HG03175 (cell line): ENCODE measurements around the gene DLGAP1.
"Not testable (repeated sequence)": the region's sequence is repeated elsewhere in the genome, so short reads cannot be mapped to it uniquely, and the experiment has no call there.

Experiments used
- ATAC-seq: cut with Tn5 transposase; IDR thresholded peaks from one replicate; pipeline ENCODE4 v1.9.1; 2021; ENCODE audit warnings: mild to moderate bottlenecking, moderate library complexity; ENCODE audit not compliant: unreplicated experiment

DLGAP1 gene

DNA sequence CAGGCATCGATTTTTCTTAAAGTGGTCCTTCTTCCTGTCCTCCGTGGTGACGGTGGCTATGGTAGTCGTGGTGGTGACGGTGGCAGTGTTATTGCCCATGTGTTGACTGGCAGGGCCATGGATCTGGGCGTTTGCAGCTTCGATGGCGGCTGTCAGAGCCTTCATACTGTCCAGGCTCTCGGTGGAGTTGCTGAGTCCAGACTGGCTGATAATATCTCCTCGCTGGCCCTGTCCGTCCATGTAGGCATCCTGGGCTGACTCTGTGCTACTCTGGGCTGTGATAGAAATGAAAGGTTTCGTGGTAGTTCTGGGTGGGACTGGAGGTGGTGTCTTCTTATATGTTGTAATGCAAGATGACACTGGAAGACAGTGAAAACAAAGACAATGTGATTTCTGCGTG is 873.2 kb downstream of the DLGAP1 start:
- no peak for ATAC-seq

- ATAC-seq = not testable (repeated sequence)
Measured at GRCh38 chr18:3580523-3581025, 874.5 kb downstream of the DLGAP1 start.

DNA sequence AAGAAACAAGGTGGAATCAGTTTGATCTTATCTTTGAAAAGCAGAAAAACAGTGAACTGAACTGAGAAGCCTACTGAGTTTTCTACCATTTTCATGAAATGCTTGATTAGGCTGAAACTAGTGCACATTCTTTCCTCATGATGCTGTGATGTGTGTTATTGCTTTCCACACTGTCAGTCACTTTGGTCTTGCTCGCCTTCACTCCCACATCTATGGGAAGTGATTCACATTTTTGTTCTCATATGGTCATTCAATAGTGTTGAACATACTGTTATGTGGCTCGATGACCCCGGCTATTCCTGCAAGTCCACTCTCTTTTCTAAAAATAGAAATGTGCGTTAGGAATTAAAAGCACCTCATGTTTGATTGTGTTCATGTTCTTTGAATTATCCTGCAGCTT is 875.4 kb downstream of the DLGAP1 start:
- ATAC-seq = no peak

DNA sequence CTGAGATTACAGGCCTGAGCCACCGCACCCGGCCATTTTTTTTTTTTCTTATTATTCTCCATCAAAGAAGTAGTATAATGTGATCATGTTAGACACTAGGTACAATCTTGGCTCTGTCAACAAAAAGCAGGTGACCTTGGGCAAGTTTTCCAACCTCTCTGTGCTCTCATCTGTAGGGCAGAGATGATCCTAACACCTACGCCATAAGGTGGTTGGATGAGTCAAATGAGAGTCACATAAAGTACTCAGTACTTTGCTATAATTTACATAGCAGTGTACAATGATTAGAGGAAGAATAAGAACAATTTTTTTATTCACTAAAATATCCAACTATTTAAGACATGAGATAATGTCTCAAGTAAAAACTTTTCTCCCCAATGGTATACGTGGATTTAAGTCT is 876.5 kb downstream of the DLGAP1 start:
- no peak for ATAC-seq

DNA sequence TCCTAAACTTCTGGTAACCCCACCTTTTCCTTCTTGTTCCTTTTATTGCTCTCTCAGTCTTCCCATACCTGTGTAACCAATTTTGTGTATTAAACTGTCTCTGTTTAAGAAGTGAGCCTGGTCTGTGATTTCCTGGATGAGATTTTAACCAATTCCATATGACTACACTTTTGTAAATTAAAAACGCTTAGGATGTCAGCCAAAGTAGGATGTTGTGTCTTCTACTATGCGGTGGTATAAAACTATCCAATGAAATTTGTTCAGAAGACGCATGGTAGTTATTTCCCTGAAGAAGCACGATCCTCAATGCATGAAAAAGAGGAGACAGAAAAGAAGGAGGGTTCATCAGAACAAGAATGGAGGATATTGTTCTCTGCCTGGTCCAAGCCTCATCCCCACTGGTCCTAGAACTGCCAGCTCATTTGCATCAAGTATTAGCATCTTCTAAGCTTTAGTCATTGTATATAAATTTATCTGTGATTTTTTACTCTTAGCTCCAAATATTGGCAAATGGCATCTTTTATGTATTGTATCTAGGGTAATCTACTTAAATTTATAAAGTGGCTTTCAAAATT is 877.7 kb downstream of the DLGAP1 start:
- no peak for ATAC-seq

DNA sequence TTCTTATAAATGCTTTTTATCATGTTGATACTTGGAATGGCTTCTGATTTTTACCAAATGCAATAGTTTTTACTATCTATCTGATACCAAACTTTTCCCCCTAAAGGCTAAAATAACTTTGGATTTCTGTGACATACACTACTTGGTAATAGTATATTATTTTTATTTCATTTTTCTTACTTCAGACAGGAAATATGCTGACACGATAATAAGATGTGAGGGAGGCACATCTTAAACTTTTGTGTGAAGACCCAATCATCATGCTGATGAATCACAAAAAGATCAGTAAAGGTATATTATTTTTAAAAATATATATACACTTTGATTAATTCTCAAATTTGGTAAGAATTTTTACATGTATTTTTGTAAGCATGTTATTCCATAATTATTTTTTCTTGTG is 882.3 kb downstream of the DLGAP1 start:
- ATAC-seq = no peak

GRCh38 chr18:3566851-3567250 is 888.3 kb downstream of the DLGAP1 start:
- ATAC-seq = no peak

DNA sequence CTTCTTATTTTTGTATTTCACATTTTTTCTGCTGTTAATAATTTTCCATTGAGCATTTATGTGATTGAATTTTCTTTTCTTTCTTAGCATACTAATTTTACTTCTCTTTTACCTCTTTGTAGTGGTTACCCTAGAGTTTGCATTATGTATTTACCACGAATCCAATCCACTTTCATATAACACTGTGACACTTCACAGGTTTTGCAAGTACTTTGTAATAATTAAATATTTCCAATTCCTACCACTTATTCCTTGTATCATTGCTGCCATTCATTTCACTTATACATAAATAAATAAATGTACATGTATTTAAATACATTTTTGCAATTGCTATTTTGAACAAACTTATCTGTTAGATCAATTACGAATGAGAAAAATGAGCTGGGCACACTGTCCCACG is 894.4 kb downstream of the DLGAP1 start:
- no peak for ATAC-seq

DNA sequence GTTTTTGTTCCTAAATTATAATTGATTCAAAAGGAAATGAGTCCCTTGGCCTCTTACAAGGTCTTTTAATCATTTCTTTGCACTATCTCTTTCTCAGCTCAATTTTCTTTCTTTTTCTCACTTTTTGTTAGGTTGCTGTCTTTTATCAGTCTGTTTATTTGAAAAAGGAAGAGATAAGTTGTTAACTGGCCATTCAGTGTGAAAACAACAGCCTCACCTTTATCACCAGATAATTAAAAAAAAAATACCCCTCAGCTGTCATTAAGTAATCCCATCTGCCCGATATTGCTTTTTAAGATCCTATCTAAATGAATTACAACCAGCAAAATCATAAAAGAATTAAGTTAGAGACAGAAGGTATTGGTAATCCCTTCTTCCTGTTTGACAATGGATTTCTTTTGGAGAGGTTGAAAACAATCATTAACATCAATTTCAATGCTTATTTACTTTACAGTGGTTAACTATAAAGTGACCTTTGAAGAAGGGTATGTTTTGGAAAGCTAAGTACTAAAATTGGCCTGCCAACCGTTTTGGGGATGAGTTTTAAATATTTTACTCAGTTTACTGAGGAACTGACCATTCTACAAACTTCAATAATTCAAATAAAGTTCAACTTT is 900.2 kb downstream of the DLGAP1 start:
- ATAC-seq = no peak

DNA sequence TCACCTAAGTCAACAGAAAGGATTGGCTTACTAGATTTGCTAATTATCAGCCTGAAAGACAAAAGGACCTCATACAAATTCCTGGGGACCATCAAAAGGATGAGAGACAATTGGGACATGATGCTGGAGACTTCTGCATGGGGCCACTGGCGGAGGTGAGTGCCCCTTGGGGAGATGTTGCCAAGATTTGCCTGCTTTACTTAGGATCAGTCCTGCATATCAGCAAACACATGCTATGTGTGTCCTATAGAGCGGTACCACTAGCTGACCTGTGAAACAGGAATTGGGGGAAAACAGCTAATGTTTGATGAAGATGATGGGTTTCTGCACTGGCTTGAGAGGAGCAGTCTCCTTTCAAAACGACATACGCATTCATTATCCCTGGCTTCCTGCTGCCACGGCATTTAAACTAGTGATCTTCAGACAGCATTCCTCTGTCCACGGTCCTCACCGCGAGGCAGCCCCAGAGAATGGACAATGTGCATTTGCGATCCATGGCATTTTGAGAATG is 901.0 kb downstream of the DLGAP1 start:
- no peak for ATAC-seq

- no peak for ATAC-seq
Measured at GRCh38 chr18:3552305-3552704, 902.8 kb downstream of the DLGAP1 start.

DNA sequence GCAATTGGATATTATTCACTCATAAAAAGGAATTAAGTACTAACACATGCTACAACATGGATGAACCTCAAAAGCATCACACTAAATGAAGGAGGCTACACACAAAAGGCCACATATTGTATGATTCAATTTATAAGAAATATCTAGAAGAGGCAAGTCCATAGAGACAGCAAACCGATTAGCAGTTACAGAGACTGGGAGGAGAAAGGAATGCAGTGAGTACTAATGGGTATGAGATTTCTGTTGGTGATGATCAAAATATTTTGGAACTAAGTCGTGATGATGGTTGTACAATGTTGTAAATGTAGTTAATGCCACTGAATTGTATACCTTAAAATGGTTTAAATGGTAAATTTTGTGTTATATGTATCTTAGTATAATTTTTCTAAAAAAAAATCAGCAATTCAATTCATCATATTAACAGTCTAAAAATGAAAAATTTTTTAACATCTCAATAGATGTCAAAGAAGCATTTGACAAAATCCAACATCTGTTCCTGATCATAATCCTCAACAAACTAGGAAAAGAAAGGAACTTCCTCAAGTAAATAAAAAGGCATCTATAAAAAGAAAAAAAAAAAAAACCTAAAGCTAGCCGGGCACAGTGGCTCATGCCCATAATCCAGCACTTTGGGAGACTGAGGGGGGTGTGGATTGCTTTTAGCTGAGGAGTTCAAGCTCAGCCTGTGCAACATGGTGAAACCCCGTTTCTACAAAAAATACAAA is 907.1 kb downstream of the DLGAP1 start:
- no peak for ATAC-seq

GRCh38 chr18:3546106-3546505 is 909.0 kb downstream of the DLGAP1 start:
- ATAC-seq = no peak

GRCh38 chr18:3544537-3544936 is 910.6 kb downstream of the DLGAP1 start:
- no peak for ATAC-seq

- ATAC-seq = peak; percentile 73
Measured at GRCh38 chr18:3541549-3542386, 913.3 kb downstream of the DLGAP1 start.

DNA sequence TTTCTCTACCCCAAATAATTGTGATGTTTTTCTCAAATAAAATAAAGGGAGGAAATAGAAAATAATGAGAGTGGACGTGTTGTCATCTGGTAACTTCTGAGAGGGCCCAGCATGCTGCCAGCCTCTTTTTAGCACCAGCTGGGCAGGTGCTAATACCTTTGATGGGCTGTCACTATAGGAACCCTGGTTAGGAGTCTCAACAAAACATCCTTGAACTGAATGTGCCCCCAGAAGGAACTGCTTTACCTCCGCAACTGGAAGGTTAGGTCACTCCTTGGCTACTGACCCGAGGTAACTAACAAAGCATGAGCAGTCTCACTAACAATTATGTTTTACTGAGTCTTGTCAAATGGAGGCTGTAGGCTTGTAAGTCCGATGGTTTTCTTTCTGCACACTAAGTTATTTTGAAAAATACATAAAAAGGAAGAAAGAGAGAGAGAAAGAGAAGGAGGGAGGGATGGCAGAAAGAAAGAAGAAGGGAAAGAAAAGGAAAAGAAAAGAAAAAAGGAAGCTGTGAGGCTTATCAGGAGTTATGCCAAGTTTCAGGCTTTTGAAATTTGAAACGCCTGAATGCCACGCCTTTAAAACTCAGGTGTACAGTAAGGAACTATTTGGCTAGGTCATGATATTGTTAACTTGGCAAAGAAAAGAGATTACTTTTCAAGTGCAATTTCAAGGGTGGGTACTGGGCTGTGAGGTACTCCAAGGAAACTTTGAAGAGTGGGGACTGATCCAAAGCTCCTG is 914.1 kb downstream of the DLGAP1 start:
- ATAC-seq = no peak

DNA sequence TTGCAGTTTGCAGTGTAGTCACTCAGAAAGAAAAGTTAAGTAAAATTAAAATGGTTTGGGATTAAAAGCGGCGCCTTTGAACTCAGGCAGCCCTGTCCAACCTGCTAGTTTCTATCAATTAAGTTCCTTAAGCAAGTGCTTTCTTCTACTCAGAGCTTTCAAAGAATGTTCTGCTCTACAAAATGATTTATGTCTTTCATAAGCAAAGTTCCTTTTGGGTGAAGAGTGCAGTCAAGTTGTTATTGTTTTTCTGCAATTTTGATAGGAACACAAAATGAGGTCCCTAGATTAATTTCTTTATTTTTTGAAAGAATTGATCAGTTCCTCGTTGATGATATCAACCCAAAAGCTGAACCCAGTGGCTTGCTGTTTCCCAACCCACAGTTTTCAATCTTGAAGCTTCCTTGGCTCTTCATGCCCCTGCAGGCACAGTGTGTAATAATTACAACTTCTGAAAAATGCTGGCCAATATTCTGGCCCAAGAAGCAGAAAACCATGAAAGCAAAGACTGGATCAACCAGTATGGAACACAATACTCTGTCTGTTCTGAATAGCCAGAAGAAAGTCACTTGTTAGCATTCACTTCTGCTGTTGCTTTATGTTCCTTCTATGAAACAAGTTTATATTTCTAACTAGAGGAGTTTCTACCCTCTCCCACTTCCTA is 916.0 kb downstream of the DLGAP1 start:
- no peak for ATAC-seq

DNA sequence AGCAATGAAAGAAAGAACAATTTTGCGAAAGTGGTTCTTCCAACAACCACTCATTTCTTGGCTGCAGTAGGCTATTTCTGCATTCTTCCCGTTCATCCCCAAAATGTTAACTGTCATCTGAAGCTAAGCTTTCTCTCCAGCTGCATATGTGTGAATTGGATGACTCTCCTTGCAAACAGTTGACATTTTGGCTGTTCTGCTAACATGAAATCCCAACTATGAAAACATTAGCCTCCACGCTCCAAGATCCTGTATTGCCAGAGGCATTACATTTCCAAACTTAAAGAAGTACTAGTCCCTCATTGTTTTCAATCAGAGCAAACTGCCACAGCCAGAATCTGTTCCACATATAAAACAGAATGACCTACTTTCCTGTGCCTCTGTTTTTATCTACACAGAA is 916.7 kb downstream of the DLGAP1 start:
- no peak for ATAC-seq

- no peak for ATAC-seq
Measured at GRCh38 chr18:3530807-3531206, 924.3 kb downstream of the DLGAP1 start.

DNA sequence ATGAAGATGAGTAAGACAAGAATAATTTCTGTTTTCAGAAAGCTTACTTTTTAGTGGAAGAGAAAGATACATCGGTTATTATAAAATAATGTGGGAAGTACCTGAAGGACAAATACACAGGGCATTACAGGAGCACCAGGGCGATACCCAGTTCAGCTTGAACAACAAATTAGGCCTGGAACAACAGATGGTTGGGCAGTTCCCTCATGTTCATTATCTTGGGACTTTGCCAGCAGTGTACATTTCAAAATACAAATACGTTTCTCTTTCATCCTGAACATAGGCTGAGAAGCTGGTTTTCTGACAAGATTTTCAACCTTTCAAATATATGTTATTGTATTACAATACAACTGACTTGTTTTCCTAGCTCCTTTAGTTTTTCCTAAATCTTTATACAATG is 925.5 kb downstream of the DLGAP1 start:
- ATAC-seq = no peak
